GM19035 (cell line): ENCODE results near the gene SH3D19.

Source experiments
- ATAC-seq: cut with Tn5 transposase; IDR thresholded peaks from one replicate; pipeline ENCODE4 v1.9.1; 2021; ENCODE audit not compliant: unreplicated experiment

The SH3D19 gene

DNA sequence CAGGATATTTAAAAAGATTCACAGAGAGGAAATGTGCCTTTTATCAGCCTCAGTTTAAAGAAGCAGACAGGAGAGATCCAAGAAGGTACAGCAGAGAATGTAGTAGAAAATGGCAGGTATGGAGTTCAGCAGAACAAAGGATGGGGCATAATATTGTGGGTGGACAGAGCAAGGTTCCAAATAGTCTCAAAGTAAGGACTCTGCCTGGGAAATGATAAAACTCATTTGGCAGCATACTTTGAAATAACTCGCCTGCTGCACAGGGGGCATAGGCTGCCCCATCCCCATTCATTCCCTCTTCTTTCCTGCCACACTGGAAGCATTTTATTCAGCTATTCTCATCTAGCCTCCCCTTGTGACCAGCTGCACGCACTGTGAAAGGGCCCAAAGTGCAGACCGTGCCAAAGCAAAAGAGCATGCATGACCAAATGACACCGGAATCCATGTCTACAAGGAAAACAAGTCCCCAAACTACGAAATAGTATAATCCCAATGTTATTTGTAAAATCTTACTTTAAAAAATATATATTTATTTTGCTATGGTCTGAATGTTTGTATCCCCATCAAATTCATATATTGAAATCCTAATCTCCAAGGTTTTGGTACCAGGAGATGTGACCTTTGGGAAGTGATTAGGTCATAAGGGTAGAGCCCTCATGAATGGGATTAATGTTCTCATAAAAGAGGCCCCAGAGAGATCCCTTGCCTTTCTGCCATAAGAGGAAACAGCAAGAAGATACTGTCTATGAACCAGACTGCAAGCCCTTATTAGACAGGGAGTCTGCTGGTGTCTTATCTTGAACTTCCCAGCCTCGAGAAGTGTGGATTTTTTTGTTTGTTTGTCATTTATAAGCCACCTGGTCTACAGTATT is 125.8 kb downstream of the SH3D19 start:
- ATAC-seq, result no peak

DNA sequence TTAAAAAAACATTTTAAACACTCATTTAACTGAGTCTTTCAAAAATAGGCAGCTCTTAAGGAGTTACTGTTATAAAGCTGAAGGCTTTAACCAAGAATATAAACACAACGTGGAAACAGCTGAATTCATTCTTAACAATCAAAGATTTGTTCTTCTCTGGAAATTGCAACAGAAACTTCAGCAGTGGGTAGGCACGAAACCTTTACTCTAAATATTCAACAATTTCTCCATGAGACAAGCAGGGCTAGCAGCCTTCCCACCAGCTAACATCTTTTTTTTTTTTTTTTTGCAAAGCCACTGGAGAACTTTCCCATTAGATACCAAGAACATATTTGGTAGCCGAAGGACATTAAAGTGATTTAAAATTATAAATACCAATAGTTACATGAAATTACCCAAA is 126.7 kb downstream of the SH3D19 start:
- ATAC-seq, result no peak

DNA sequence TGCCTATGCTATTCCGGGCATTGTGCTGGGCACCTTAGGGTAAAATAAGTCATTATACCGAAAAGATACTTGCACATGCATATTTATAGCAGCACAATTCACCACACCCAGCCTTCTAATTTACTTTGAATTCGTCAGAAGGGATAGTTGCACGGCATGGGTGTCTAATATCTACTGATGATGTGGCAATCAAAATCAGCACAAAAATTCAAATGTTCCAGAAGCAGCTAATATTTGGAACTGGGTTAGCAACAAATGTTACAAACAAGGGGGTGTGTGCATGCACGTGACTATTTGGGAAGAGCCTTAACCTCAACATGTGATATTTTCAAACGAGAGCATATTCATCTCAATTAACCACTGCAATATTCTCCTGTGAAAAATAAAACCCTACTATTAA is 128.2 kb downstream of the SH3D19 start:
- no peak for ATAC-seq

DNA sequence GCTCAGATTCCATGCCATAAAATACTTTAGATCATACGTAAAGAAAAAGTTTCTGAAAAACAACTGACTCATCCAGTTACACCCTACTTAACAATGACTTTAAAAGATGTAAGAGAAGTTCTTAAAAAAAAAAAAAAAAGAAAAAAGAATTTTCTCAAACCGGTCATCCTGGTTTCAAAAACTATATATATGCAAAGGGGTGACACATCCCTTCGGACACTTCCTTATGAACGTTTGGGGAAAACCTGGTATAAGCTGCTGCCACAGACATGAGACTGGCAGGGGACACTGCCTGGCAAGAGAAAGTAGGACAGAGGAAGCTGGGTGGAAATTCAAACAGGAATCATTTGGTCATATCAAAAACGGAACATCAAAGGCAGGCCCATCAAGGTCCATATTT is 129.6 kb downstream of the SH3D19 start:
- ATAC-seq, result no peak

DNA sequence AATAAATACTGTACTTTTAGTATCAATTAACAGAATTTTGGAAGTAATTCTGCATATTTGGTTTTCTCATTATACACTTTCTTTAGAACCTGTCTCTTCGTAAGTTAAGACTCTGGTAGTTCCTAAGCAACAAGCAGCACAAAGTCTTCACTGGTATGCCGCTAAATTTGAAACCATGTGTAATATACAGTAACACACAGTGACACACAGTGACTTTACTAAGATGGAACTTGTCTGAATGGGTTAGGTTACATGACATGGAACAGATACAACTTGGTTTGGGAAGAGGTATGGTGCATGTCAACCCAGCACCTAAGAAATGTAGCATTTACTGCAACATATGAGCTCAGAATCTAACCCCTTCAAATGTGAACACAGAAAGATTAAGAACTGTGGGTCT is 132.0 kb downstream of the SH3D19 start:
- ATAC-seq, result no peak

DNA sequence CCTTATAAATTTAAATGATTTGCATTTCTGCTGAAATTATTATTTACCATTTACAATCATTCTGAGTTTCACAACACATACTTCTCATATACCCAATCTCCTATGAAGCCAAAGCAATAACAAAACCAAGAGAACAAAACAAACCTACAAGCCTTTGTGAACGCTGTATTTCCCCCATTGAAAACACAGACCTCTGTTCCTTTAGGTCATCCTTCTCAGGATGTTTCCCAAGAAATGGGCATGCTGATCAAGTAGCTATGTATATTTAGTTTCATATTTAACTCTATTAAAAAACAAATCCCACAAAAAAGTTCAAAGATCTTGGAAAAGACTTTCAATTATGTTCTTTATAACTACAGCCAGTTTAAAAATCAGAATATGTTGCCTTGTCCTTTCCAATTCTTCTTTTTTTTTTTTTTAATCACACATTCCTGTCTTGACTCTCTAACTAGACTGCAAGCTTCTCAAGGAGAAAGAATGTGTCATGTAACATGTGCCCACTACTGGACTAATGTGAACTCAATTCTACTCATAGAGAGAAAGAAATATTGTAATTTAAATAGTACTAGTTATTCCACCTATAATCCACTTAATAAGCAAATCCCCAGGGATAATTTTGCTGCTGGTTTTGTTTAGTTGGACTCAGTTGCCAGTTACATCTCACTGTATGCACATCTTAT is 132.7 kb downstream of the SH3D19 start:
- ATAC-seq, result no peak

DNA sequence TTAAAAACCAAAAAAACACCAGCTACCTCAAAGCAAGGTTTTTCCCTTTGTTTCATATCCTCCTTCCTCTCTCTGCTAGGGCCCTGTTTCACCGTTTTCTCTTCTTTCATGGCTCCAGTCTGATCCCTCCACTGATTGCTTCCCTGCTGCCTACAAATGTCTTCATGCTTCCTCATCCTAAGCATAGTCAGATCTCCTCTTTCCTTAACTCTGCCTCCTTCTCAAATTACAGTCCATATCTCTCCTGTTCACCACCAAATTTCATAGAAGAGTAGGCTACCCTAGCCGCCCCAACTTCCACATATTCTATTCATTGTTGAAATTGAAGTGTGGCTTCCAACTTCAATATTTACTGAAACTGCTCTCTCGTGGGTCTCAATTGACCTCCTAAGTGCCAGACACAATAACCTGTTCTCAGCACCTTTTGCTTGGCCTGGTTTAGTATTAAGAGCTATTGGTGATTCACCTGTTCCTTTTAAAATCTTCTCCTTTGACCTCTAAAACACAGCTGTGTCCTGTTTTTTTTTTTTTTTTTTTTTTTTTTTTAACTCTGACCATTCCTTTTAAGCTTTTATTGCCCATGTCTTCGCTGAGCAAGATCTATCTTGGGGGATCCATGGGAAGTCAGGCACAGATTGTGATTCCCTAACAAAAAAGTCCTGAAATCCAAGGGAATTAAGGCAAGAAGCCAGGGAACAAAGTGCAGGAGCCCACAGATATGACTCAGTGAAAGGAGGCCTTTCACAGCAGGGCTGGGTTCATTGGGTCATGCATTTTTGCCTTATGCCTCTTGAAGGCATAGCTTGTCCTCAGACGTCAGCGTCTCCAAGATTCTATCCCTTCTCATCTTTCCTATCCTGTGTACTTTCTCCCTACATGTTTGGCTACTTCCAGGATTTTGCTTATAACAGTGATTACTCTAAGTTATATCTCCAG is 140.6 kb downstream of the SH3D19 start:
- ATAC-seq, result no peak

DNA sequence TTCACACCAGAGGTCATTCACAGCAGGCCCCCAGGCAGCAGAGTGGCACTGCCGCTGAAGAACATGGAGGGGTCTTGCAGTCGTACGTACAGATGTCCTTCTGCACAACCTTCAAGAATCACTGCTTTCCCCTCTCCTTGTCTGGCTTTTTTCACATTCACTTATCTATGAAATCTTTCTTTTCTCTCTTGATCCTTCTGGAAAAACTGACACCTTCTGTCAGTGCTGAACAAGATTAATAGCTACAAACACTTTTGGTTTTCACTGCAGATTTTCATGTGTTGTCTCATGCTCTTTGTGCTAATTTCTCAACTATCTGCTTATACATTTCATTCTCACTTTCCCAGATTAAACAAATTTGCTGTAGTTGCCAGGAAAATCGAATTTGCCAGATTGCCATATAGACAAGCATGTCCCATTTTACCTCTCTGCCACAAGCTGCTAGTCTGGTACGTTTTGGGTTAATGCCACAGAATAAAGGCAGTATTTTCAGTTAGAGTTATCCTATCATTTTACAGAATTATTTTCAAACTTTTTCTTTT is 142.9 kb downstream of the SH3D19 start:
- no peak for ATAC-seq

DNA sequence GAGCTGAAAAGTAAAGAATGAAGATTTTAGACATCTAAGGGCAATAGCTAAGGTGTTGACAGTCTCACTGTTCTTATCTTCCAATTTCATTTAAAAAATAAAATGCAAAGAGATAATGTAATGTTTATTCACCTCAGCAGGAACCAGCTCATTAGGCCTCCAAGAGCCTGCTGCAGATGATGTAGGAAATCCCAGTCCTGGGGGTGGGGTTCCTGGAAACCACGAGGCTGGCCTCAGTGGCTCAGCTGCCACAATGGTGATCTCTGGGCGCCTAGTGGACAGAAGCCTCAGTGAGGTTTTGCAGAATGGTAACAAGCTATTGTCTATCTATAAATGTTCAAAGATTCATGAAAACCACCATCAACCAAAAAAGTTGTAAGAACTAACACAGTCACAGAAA is 148.7 kb downstream of the SH3D19 start:
- no peak for ATAC-seq

DNA sequence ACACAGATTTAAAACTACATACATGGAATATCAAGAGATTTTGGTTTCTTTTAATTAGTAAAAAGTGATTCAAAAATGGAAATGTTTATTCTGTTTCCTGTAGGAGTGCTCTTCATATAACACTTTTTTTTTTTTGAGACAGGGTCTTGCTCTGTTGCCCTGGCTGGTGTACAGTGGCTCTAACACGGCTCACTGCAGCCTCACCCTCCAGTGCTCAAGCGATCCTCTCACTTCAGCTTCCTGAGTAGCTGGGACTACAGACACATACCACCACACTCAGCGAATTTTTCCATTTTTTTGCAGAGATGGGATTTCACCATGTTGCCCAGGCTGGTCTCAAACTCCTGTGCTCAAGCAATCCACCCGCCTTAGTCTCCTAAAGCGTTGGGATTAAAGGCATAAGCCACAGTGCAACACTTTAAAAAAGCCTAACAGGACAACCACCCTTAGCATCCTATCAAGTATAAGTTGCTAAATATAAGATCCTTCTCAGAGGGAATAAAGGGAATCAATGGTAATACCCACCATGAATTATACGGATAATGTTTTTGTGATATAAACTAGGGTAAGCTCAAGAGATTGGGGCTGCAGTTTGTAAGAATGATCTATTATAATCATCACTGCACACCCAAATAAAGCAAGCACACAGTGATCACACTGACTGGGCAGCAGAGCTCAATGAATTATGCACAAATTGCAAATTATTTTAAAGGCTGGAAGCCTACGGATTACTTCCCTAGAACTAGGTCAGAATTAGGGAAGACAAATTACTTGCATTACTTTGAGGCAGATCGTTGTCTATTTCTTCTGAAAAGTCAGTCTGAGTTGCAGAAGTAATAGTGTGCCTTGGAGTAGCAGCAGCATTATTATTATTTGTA is 149.4 kb downstream of the SH3D19 start:
- ATAC-seq, result no peak

DNA sequence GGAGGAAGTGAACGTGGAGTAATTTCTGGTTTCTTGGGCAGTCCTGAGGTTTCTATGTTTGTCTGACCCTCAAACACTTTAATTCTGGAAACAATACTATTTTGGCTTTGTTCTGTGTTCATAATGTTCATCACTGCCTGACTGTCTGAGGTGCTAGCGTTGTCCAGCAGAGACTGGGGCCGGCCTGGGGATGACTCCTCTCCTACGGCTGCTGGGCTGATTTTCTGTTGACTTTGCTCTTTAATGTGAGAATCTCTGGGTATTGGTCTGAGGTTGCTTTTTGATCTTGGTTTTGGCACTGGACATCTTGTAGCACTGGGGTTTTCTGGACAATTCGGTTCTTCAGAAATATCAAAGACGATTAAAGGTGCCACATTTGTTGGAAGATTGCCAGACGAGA is 150.2 kb downstream of the SH3D19 start:
- no peak for ATAC-seq

DNA sequence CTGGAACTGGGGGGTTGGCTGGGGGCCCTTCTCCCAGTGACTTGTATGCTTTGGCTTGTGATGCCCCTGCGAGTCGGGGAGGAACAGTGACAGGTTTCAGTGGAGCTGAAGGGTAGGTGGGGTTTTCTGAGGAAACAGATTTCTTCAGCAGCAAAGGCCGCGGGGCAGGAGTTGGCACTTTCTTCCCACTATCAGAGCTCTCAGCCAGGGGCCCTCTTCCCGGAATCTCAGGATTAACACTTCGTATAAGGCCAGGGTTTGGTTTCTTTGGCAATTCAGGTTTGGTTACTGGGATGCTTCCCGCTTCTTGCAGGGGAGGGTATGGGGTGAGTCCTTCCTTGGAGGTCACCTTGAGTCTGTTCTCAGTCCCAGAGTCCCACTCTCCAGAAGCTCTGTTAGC is 150.6 kb downstream of the SH3D19 start:
- ATAC-seq, result no peak

DNA sequence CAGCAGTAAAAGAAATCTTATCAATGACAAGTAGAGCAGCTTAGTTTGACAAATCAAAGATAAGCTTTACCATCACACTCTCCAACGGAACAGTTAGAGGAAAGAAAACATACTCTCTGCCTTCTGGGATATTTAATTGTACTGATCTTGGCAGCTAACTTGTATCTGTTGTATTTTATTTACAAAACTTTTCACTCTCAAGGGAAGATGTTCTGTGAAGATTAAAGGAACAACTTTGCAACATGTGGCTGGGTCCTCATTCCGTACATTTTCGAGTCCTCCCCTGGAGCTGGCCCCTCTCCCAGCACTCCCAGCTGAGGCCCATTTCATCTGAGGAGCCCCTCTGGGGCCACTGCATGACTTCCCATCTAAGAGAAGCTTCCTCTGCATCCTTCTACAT is 151.5 kb downstream of the SH3D19 start:
- no peak for ATAC-seq

DNA sequence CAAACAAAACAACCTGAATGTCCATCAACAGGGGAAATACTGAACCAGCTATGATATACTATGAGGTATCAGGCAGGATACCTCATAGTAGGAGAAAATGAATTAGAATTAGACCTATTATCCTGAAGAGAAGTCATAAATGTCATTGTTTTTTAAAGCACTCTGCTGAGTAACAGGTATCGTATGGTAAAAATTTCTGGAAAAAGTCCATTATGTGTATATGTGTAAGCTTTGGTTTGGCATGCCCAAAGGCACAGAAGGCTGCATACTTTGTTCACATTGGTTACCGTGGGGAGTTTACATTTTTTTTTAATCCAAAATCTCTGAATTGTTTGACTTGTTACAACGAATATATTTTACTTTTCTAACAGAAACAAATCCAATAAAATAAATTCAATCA is 155.5 kb downstream of the SH3D19 start:
- ATAC-seq, result no peak

DNA sequence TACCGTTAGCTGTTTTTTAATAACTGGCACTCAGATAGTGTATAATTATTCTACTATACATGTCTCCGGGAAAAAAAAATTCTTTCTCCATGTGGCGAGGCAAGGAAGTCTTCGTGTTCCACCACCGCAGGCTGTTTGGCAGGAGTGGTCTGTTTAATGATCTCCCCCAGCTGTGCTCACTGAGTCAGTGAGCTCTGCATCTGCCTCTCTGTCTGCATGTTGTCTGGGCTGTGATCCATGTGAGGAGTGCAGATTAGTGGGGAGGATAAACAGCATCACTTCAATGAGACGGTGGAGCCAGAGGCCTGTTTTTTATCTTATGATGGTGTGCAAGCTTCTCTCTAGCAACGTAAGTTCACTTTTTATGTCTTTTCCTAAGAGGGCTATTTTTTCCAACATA is 156.2 kb downstream of the SH3D19 start:
- no peak for ATAC-seq

DNA sequence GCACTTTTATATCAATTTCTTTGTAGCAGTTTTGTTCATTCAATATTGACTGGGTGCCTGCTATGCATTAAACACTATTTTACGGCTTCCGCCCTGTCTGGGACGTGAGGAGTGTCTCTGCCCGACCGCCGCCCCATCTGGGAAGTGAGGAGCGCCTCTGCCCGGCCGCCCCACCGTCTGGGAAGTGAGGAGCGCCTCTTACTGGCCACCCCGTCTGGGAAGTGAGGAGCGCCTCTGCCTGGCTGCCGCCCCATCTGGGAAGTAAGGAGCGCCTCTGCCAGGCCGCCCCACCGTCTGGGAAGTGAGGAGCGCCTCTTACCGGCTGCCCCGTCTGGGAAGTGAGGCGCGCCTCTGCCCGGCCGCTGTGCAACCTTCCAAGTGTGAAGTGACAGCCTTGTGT is 157.8 kb downstream of the SH3D19 start:
- no peak for ATAC-seq

DNA sequence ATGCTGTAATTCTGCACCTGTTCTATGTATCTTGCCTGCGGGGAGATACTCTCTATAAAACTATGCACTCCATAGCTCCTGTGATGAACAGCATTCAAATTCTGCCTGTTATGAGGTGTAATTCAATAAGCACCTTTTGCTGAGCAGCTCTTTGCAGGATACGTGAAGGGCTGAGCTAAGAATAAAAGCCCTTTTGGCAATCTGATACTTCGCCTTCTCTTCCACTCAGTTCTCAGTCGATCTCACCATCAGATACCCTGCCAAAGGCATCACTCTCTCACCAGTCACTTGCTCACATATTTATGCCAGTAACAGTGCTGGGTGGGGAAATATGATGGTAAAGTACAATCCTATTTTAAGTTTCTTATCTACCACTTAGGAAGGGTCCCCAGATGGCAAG is 158.8 kb downstream of the SH3D19 start:
- ATAC-seq, result no peak

DNA sequence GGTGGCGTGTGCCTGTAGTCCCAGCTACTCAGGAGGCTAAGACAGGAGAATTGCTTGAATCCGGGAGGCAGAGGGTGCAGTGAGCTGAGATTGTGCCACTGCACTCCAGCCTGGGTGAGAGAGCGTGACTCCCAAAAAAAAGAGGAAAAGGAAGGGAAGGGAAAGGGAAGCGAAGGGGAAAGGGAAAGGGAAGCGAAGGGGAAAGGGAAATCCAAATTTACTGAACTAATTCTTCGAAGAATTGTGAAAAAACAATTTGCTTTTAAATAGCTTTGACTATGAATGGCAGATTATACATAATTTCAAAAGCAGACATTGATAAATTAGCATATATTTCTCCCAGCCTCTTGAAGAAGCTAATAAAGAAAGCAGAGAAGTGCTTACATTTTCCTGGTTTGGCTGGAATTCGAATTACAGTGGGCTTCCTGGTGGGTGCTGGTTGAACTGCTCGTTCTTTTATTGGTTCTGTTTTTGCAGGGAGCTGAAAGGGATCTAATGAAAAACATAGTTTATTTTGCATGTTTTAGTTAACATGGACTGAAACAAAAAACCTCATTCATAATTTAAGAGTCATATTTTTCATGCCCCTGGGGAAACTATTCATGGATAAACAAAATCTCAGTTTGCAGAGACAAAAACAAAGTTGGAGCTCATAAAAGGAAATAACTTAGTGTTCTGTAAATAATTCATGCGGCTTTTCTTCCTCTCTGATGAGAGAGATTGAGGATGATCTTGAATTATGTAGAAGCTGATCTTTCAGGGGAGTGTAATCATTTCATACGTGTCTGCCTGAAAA is 160.0 kb downstream of the SH3D19 start:
- ATAC-seq, result no peak

DNA sequence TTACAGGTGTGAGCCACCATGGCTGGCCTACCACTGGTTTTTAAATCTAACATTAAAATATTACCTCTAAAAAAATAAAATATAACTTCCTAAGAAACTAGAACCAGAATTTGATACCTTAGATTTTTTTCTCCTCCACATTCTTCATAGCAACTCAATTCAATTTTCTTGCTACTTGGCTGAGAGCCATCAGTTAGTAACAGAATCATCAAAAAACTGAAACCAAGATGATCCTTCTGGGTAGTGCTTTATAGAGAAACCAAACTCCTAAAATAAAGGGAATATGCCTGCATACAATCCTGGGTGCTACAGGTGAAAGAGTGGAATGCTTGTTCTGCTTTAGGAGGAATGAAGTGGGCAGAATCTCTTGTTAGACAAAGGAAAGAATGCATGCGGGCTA is 161.6 kb downstream of the SH3D19 start:
- no peak for ATAC-seq
